GM23248 (cell line): Measurements from ENCODE around the gene DUSP7. TPM values are rescaled to one million over a fixed set of nuclear protein-coding genes. Genes with fewer than 3 reads are reported as not detected.

Experiments
- DNase-seq: peaks from one replicate; pipeline ENCODE4 v3.0.0-alpha.2; 2015
- H2AFZ ChIP-seq: fragments of 200-600 bp; sonication (generic); 2 replicates; pipeline ENCODE4 v1.6.1; 2016; ENCODE audit warnings: antibody characterized with exemption
- H3F3A ChIP-seq: fragments of 200-600 bp; sonication (generic); 2 replicates; pipeline ENCODE4 v1.6.1; 2016; ENCODE audit warnings: mild to moderate bottlenecking, antibody characterized with exemption, mixed run types; ENCODE audit not compliant: insufficient read depth
- H3K27ac ChIP-seq: fragments of 200-600 bp; sonication (generic); 2 replicates; pipeline ENCODE4 v1.5.1; 2016; ENCODE audit warnings: mild to moderate bottlenecking
- H3K27me3 ChIP-seq: fragments of 200-600 bp; sonication (generic); replicated peaks from 2 replicates; pipeline ENCODE4 v1.6.1; 2016; ENCODE audit warnings: mild to moderate bottlenecking; ENCODE audit not compliant: insufficient read depth
- H3K36me3 ChIP-seq: fragments of 200-600 bp; sonication (generic); 2 replicates; pipeline ENCODE4 v1.6.1; 2016; ENCODE audit warnings: low read depth, mild to moderate bottlenecking
- H3K4me1 ChIP-seq: fragments of 200-600 bp; sonication (generic); 2 replicates; pipeline ENCODE4 v1.6.1; 2016; ENCODE audit warnings: mild to moderate bottlenecking; ENCODE audit not compliant: insufficient read depth
- H3K4me2 ChIP-seq: fragments of 200-600 bp; sonication (generic); one replicate; pipeline ENCODE4 v1.6.1; 2016; ENCODE audit warnings: mild to moderate bottlenecking; ENCODE audit not compliant: unreplicated experiment
- H3K4me3 ChIP-seq: fragments of 200-600 bp; sonication (generic); 2 replicates; pipeline ENCODE4 v1.5.1; 2016; ENCODE audit warnings: mild to moderate bottlenecking
- H3K79me2 ChIP-seq: fragments of 200-600 bp; sonication (generic); 2 replicates; pipeline ENCODE4 v1.6.1; 2016; ENCODE audit warnings: mild to moderate bottlenecking; ENCODE audit not compliant: insufficient read depth
- H3K9ac ChIP-seq: fragments of 200-600 bp; sonication (generic); 2 replicates; pipeline ENCODE4 v1.6.1; 2016; ENCODE audit warnings: mild to moderate bottlenecking
- H3K9me2 ChIP-seq: fragments of 200-600 bp; sonication (generic); 2 replicates; pipeline ENCODE4 v1.6.1; 2016; ENCODE audit warnings: mixed run types, mild to moderate bottlenecking, moderate library complexity; ENCODE audit not compliant: insufficient read depth
- H3K9me3 ChIP-seq: fragments of 200-600 bp; sonication (generic); one replicate; pipeline ENCODE4 v1.6.1; 2017; ENCODE audit warnings: low read depth
- H4K20me1 ChIP-seq: fragments of 200-600 bp; sonication (generic); 2 replicates; pipeline ENCODE4 v1.6.0; 2016; ENCODE audit not compliant: insufficient read depth
- EZH2 ChIP-seq: fragments of 200-600 bp; sonication (generic); IDR thresholded peaks from 2 replicates; pipeline ENCODE4 v1.6.1; 2018; ENCODE audit warnings: antibody characterized with exemption, mild to moderate bottlenecking; ENCODE audit not compliant: insufficient read depth, poor library complexity, severe bottlenecking
- EZH2phosphoT487 ChIP-seq: fragments of 200-600 bp; sonication (generic); IDR thresholded peaks from 2 replicates; pipeline ENCODE4 v1.6.1; 2018; ENCODE audit warnings: antibody characterized with exemption, moderate library complexity, mild to moderate bottlenecking, low read depth; ENCODE audit not compliant: insufficient read depth
- WGBS, 2 experiments: methylation state at CpG; one replicate each; pipeline ENCODE4 v1.1.6; 2015 to 2017; ENCODE audit warnings: low lambda C conversion rate in 2 of 2, low coverage in 1 of 2; ENCODE audit errors: missing lambda C conversion rate in 2 of 2; 5-methylcytosine and 5-hydroxymethylcytosine counted together
- in situ Hi-C: fragments of 300-500 bp; cut with MboI; formaldehyde crosslinking; loops from 2 replicates; pipeline ENCODE4 v1.15.0; 2020
- polyA plus RNA-seq: library from polyadenylated mRNA; unstranded; fragments of >200 nt; fragmentation: Nextera tagmentation; extraction: Ambion mirVana; gene quantifications from 2 replicates; pipeline ENCODE4 v1.2.1, GENCODE V29; 2016
- total RNA-seq: library from RNA; depleted of rRNA; stranded (reverse); fragments of >200 nt; shearing (Covaris generic); gene quantifications from 2 replicates; pipeline ENCODE4 v1.2.3, GENCODE V29; 2014

DUSP7 gene
- total and polyA plus RNA-seq, 2 experiments from 2014 or later: 5.8 to 17.7 TPM

DNA sequence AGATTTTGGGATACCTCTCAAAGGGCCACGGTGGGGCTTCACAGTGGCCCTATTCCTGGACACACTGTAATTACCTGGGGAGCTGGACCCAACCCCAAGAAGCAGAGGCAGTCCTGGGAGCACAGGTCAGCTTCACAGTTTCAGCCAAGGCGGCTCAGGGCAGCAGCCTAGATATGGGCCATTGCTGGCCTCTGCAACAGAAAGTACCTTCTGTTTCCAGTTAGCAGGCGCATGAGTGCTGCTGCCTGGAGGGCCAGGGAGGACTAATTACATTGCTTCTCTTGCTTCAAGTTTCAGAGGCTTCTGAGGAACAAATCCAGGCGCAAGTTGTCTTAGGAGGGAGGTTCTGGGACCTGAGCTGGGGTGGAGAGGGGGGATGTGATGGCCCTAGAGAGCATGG lies 13.5 kb upstream of the DUSP7 start:
- H3K4me1 ChIP-seq: no peaks in the 10 kb centered on the region
- H3K9me3 ChIP-seq: no peaks in the 10 kb centered on the region
- no peaks in the 10 kb centered on the region for H3K9me2 ChIP-seq
- H3F3A ChIP-seq: no peaks in the 10 kb centered on the region
- no peak overlapping the region for H3K27ac ChIP-seq
- no peak for TF ChIP-seq EZH2
- TF ChIP-seq EZH2phosphoT487: no peak
- no peaks in the 10 kb centered on the region for H4K20me1 ChIP-seq
- H3K4me2 ChIP-seq: no peak overlapping the region
- DNase-seq: no peak
- no peak overlapping the region for H2AFZ ChIP-seq
- H3K79me2 ChIP-seq: no peaks in the 10 kb centered on the region
- H3K9ac ChIP-seq: no peak overlapping the region
- 77 to 85% methylated on average over 4 of the region's 4 CpGs for WGBS, 2 experiments
- H3K4me3 ChIP-seq: no peak overlapping the region
- in situ Hi-C loops: no loop called here
- H3K36me3 ChIP-seq: no peaks in the 10 kb centered on the region
- H3K27me3 ChIP-seq: no peaks in the 10 kb centered on the region

GRCh38 chr3:52069135-52069534 lies 12.8 kb upstream of the DUSP7 start:
- no peaks in the 10 kb centered on the region for H3K4me1 ChIP-seq
- 89 to 91% methylated on average over 5 of the region's 5 CpGs for WGBS, 2 experiments
- in situ Hi-C loops: no loop called here

DNA sequence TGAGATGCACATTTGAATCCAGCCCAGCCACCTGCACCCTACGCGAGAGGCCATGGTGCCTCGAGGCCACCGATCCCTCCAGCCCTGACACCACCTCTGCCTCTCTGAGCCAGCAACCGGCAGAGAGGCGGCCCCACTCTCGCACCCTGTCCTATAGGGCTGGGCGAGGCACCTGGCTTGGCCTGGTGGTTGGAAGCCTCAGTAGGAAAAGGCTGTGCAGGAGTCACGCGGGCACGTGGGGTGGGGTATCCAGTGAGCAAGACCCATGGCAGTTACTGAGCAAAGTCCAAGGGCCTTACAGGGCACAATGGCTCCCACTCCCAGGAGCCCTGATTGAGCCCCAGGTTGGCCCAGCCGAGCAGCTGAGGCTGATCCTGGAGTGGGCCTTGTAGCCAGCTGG lies 12.4 kb upstream of the DUSP7 start:
- DNase-seq: no peak
- H3K36me3 ChIP-seq: no peaks in the 10 kb centered on the region
- no peaks in the 10 kb centered on the region for H3K79me2 ChIP-seq
- no peak overlapping the region for H3K9ac ChIP-seq
- no peak overlapping the region for H3K4me2 ChIP-seq
- no peaks in the 10 kb centered on the region for H3K9me3 ChIP-seq
- H4K20me1 ChIP-seq: no peaks in the 10 kb centered on the region
- no peaks in the 10 kb centered on the region for H3F3A ChIP-seq
- no peak overlapping the region for H3K4me3 ChIP-seq
- in situ Hi-C loops: no loop called here
- no peak overlapping the region for H3K27ac ChIP-seq
- no peaks in the 10 kb centered on the region for H3K9me2 ChIP-seq
- no peaks in the 10 kb centered on the region for H3K27me3 ChIP-seq
- WGBS, 2 experiments: 89 to 90% methylated on average over 12 of the region's 12 CpGs
- TF ChIP-seq EZH2phosphoT487 (no peak), EZH2 (no peak)
- H2AFZ ChIP-seq: no peak overlapping the region
- no peaks in the 10 kb centered on the region for H3K4me1 ChIP-seq

More at GRCh38 chr3:52069135-52069534, 12.8 kb upstream of the DUSP7 start:
- Histone ChIP-seq H3K36me3 (no peaks in the 10 kb centered on the region), H3F3A (no peaks in the 10 kb centered on the region), H3K27ac (no peak overlapping the region), H4K20me1 (no peaks in the 10 kb centered on the region), H2AFZ (no peak overlapping the region), H3K4me2 (no peak overlapping the region), H3K9me3 (no peaks in the 10 kb centered on the region), H3K79me2 (no peaks in the 10 kb centered on the region), H3K4me3 (no peak overlapping the region), H3K9ac (no peak overlapping the region), H3K9me2 (no peaks in the 10 kb centered on the region), H3K27me3 (no peaks in the 10 kb centered on the region)
- no peak for DNase-seq
- TF ChIP-seq EZH2phosphoT487 (no peak), EZH2 (no peak)

GRCh38 chr3:52068055-52068571 lies 11.7 kb upstream of the DUSP7 start:
- no peaks in the 10 kb centered on the region for H3K79me2 ChIP-seq
- H3K9me3 ChIP-seq: no peaks in the 10 kb centered on the region
- no peak overlapping the region for H3K4me2 ChIP-seq
- H3K27ac ChIP-seq: no peak overlapping the region
- H3K36me3 ChIP-seq: no peaks in the 10 kb centered on the region
- no peaks in the 10 kb centered on the region for H3K9me2 ChIP-seq
- H3K27me3 ChIP-seq: no peaks in the 10 kb centered on the region
- TF ChIP-seq EZH2 (no peak), EZH2phosphoT487 (no peak)
- 69 to 74% methylated on average over 7 to 12 of the region's 12 CpGs for whole genome bisulfite sequencing, 2 experiments
- no peak for DNase-seq
- no peak overlapping the region for H2AFZ ChIP-seq
- in situ Hi-C loops: no loop called here
- no peaks in the 10 kb centered on the region for H3F3A ChIP-seq
- no peaks in the 10 kb centered on the region; the same call in 1 of the 2 replicates for H3K4me1 ChIP-seq
- no peak overlapping the region for H3K9ac ChIP-seq
- H3K4me3 ChIP-seq: no peak overlapping the region
- no peaks in the 10 kb centered on the region for H4K20me1 ChIP-seq

DNA sequence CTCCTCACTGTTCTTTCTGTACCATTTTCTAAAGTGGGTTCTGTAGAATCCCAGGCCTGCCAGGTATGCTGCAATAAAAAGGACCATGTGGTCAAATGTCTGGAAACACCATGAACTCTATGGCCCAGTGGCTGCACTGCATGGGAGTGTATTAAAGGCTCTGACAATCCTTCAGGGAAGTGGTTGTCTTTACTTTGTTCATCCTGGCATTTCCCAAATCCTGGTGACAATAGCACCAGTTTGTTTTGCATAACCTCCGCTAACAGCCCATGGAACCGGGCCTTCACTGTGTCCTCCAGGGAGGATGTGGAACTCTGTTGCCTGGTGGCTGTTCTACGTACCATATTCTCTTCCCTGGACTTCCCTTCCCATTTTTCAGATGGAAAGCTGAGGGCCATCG lies 11.2 kb upstream of the DUSP7 start:
- no peaks in the 10 kb centered on the region for H3K27me3 ChIP-seq
- TF ChIP-seq EZH2 (no peak), EZH2phosphoT487 (no peak)
- H3K9ac ChIP-seq: no peak overlapping the region
- H3K27ac ChIP-seq: no peak overlapping the region
- H2AFZ ChIP-seq: no peak overlapping the region
- H3K36me3 ChIP-seq: no peaks in the 10 kb centered on the region
- H3F3A ChIP-seq: no peaks in the 10 kb centered on the region
- in situ Hi-C loops: no loop called here
- no peak overlapping the region for H3K4me2 ChIP-seq
- H4K20me1 ChIP-seq: no peaks in the 10 kb centered on the region
- 83 to 84% methylated on average over 3 to 4 of the region's 4 CpGs for WGBS, 2 experiments
- no peak for DNase-seq
- H3K79me2 ChIP-seq: no peaks in the 10 kb centered on the region
- H3K4me1 ChIP-seq: peaks cover 5% of the 10 kb centered on the region
- H3K9me3 ChIP-seq: no peaks in the 10 kb centered on the region
- H3K4me3 ChIP-seq: no peak overlapping the region
- H3K9me2 ChIP-seq: no peaks in the 10 kb centered on the region
